Central memory CD8-positive, alpha-beta T cell (primary cell): ENCODE data around the gene IL23R.

Experiments used
- ATAC-seq: fragments of 150-1000 bp; cut with Tn5 transposase; replicated peaks from 2 replicates; pipeline ENCODE4 v1.10.0; 2022; ENCODE audit warnings: mild to moderate bottlenecking, moderate FRiP score, moderate number of reproducible peaks; ENCODE audit not compliant: poor library complexity, severe bottlenecking; ENCODE audit errors: extremely low read depth
- DNase-seq, 2 donors: peaks; one replicate each; pipeline ENCODE4 v3.0.0; 2021; ENCODE audit warnings: low spot score in 2 of 2
- H3K27ac Mint-ChIP-seq: one replicate; pipeline ENCODE4 v1.8.0; 2022; ENCODE audit warnings: low read depth, mild to moderate bottlenecking, moderate library complexity, mixed read lengths
- H3K27me3 Mint-ChIP-seq: one replicate; pipeline ENCODE4 v1.8.0; 2022; ENCODE audit warnings: mixed read lengths
- H3K36me3 Mint-ChIP-seq: one replicate; pipeline ENCODE4 v1.8.0; 2022; ENCODE audit warnings: mild to moderate bottlenecking, moderate library complexity, mixed read lengths; ENCODE audit not compliant: insufficient read depth
- H3K4me1 Mint-ChIP-seq: one replicate; pipeline ENCODE4 v1.8.0; 2022; ENCODE audit warnings: mixed read lengths
- H3K4me3 Mint-ChIP-seq: one replicate; pipeline ENCODE4 v1.8.0; 2022; ENCODE audit warnings: mild to moderate bottlenecking, moderate library complexity, mixed read lengths
- H3K9me3 Mint-ChIP-seq: one replicate; pipeline ENCODE4 v1.8.0; 2022; ENCODE audit warnings: mixed read lengths

The IL23R gene

DNA sequence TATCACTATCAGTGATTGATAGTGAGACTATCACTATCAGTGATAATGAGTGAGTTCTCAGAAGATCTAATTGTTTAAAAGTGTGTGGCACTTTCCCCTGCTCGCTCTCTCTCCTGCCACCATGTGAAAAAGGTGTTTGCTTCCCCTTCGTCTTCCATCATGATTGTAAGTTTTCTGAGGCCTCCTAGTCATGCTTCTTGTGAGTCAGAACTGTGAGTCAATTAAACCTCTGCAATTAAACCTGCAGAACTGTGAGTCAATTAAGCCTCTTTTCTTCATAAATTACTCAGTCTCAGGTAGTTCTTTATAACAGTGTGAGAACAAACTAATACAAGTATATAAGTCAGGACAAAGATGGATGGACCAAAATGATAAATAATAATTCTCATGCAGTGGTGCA is 7.0 kb upstream of the IL23R start:
- H3K27ac Mint-ChIP-seq = no peak overlapping the region
- no peak for DNase-seq
- H3K36me3 Mint-ChIP-seq = peaks cover 2% of the 10 kb centered on the region
- peaks cover 5% of the 10 kb centered on the region for H3K4me1 Mint-ChIP-seq
- no peak overlapping the region for H3K4me3 Mint-ChIP-seq
- H3K27me3 Mint-ChIP-seq = peaks cover 34% of the 10 kb centered on the region
- ATAC-seq = no peak
- no peaks in the 10 kb centered on the region for H3K9me3 Mint-ChIP-seq

DNA sequence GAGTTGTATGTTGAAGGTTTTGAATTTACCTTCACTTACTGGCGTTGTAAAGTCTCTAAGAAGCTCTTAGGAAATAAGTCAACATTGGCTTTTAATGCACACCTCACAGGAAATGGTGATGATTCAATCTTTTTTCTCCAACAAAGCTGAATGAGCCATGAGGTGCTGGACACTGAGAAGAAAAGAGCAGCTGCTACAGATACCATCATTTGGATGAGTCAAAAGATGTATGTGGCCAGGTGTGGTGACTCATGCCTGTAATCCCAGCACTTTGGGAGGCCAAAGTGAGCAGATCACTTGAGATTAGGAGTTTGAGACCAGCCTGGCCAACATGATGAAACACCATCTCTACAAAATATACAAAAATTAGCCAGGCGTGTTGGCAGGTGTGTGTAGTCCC is 3.3 kb upstream of the IL23R start:
- ATAC-seq = no peak
- peaks cover 3% of the 10 kb centered on the region for H3K27me3 Mint-ChIP-seq
- no peaks in the 10 kb centered on the region for H3K9me3 Mint-ChIP-seq
- H3K4me3 Mint-ChIP-seq = no peak overlapping the region
- peak overlapping the region; percentile 49 for H3K27ac Mint-ChIP-seq
- peaks cover 5% of the 10 kb centered on the region for H3K36me3 Mint-ChIP-seq
- no peak for DNase-seq
- peaks cover 5% of the 10 kb centered on the region for H3K4me1 Mint-ChIP-seq

DNA sequence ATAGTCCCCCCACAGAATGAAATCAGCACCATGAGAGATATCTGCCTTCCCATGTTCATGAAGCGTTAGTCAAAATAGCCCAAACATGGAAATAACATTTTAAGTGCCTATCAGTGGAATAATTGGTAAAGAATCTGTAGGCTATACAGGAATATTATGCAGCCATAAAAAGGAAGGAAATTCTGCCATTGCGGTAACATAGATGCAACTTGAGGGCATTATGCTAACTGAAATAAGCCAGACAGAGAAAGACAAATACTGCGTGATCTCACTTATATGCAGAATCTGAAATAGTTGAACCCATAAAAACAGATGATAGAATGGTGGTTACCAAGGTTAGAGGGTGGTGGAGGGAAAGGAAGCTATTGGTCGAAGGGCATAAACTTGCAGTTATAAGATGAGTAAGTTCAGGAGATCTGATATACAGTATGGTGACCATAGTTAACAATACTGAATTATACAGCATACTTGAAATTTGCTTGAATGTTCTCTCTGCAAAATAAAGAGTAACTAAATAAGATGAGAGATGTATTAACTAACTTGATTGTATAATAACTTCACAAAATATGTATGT is 699 bp upstream of the IL23R start:
- no peaks in the 10 kb centered on the region for H3K9me3 Mint-ChIP-seq
- no peaks in the 10 kb centered on the region for H3K27me3 Mint-ChIP-seq
- peaks cover 3% of the 10 kb centered on the region for H3K36me3 Mint-ChIP-seq
- H3K4me1 Mint-ChIP-seq = peaks cover 8% of the 10 kb centered on the region
- no peak overlapping the region for H3K27ac Mint-ChIP-seq
- H3K4me3 Mint-ChIP-seq = no peak overlapping the region
- ATAC-seq = no peak
- no peak for DNase-seq

DNA sequence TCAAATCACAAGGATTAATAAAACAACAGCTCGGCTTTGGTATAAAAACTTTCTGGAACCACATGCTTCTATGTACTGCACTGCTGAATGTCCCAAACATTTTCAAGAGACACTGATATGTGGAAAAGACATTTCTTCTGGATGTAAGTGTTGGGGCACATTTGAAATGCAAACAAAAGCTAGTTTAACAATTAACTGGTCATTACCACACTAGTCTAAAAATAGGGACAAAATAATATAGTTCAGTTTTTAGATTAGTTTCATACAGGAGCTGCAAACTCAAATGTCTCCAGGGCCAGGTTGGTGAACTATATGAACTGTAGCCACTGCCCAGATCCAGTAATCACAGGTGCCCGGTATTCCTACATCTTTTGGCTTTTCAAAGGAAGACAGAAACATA is 3.2 kb downstream of the IL23R start:
- no peak overlapping the region for H3K4me3 Mint-ChIP-seq
- no peaks in the 10 kb centered on the region for H3K27me3 Mint-ChIP-seq
- DNase-seq (no peak), ATAC-seq (no peak)
- H3K4me1 Mint-ChIP-seq = peaks cover 24% of the 10 kb centered on the region
- peaks cover 3% of the 10 kb centered on the region for H3K36me3 Mint-ChIP-seq
- no peaks in the 10 kb centered on the region for H3K9me3 Mint-ChIP-seq
- H3K27ac Mint-ChIP-seq = no peak overlapping the region

DNA sequence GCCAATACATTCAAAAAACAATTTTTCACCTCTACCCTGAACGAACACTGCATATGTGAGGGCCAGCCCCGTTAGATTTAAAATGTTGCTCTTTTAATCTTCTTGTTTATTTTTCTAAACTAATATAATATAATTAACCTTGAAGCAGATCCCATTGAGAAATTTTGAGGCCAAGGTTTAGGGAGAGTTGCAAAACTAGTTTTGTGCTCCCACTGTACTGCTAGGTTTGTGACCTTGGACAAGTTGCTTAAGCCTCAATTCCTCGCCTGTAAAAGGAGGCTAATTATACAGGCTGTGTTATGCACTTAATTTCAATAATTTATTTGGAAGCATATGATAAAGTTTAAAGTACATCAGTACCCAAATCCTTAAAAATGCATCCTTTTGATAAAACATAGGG is 3.7 kb downstream of the IL23R start:
- Mint-ChIP-seq H3K27ac (no peak overlapping the region), H3K9me3 (no peaks in the 10 kb centered on the region), H3K27me3 (no peaks in the 10 kb centered on the region), H3K36me3 (peaks cover 3% of the 10 kb centered on the region), H3K4me3 (no peak overlapping the region), H3K4me1 (peaks cover 26% of the 10 kb centered on the region)
- ATAC-seq = no peak
- DNase-seq = no peak

DNA sequence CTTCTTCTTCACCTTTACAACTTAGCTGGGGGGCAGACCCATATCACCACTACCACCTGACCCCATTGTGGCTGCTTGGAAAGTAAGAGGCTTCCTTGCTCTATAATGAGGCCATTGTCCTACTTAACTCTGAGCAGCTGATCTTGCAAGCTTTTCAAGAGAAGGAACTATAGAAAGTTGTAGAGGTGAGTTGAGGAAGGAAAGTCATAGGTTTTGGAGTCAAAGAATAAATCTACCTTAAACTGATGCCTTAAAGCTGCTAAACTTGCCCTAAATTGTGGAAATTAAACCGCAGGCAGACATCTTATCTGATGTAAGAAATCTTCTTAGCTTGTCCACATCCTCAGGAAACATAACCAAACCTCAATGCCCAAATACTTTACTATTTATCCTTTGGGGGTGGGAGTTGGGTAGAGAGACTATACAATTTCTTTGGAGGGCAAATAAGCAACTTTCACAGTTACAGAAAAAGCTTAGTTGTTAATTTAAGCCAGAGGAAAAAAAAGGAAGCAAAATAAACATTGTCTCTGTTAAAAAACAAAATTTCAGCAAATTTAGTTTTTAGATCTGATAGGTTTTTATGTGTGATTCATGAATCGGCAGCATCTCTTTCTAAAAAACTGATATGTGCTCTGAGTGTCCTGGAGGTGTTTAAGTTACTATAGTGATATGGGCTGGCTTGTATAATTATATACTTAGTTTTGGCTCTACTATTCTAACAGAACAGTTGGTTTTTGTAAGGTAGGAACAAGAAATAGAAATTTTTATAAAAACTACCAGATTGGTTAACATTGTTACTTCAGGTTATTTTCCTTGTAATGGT is 4.7 kb downstream of the IL23R start:
- peak overlapping the region; percentile 61 for H3K4me3 Mint-ChIP-seq
- peaks cover 30% of the 10 kb centered on the region for H3K4me1 Mint-ChIP-seq
- ATAC-seq (peak; percentile 75), DNase-seq (no peak)
- H3K27me3 Mint-ChIP-seq = no peaks in the 10 kb centered on the region
- no peaks in the 10 kb centered on the region for H3K9me3 Mint-ChIP-seq
- H3K27ac Mint-ChIP-seq = peak overlapping the region; percentile 35
- H3K36me3 Mint-ChIP-seq = peaks cover 2% of the 10 kb centered on the region

DNA sequence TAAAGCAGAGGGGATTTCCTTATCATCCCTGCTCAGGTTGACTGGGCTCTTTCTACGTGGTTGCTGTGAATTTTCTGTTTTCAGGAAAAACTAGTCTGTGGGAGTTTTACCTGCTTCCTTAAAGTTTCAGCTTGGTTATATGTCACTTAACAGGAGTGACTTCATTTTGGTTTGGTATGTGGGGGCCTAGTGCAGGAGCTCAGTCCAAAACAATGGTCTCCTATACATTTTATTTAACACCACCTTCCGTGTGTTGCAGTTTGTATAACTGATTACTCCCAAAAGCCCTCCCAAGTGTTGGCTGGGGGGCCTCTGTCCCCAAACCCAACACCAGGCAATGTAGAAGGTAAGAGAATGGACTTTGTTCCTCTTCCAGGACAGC is 5.3 kb downstream of the IL23R start:
- H3K4me1 Mint-ChIP-seq = peaks cover 30% of the 10 kb centered on the region
- peak overlapping the region; percentile 61 for H3K4me3 Mint-ChIP-seq
- H3K27ac Mint-ChIP-seq = peak overlapping the region; percentile 73
- DNase-seq (no peak), ATAC-seq (no peak)
- H3K27me3 Mint-ChIP-seq = no peaks in the 10 kb centered on the region
- H3K9me3 Mint-ChIP-seq = no peaks in the 10 kb centered on the region
- peaks cover 2% of the 10 kb centered on the region for H3K36me3 Mint-ChIP-seq

DNA sequence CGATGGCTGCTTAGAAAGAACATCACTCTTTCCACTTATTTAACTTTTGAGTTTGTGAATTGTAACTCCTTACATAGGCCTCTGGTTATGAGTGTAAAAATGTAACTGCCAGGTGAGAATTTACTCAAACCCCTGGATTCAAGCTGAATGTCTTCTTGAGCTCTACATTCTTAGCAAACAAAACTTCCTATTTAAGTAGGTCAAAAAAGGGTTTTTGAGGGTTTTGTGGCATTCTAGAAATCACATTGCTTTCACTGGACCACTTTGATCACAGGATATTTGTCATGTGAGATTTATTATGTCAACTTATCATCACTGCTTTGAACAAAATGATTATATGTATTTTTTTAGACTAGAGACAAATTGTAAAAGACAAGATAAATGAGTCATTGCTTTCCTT is 5.7 kb downstream of the IL23R start:
- Mint-ChIP-seq H3K4me1 (peaks cover 30% of the 10 kb centered on the region), H3K4me3 (peak overlapping the region; percentile 61), H3K36me3 (peaks cover 2% of the 10 kb centered on the region), H3K27ac (peak overlapping the region; percentile 73), H3K9me3 (no peaks in the 10 kb centered on the region), H3K27me3 (no peaks in the 10 kb centered on the region)
- ATAC-seq (peak; percentile 42), DNase-seq (no peak)

DNA sequence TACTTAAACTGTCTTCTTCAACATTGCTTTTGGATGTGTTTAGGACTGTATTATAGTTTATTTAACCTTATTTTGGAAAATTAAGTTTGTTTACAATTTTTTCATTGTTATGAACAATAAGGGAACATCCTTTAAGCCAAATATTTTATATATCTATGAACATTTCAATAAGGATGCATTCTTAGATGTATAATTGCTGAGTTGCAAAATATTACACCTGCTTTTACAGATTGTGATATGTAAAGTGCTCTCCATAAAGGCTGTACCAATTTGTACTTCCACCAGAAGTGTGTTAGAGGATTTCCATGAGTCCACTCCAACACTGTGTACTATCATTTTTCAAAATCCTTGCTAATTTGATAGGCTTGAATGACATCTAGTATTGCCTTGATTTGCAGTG is 7.7 kb downstream of the IL23R start:
- H3K4me3 Mint-ChIP-seq = no peak overlapping the region
- H3K27ac Mint-ChIP-seq = no peak overlapping the region
- no peaks in the 10 kb centered on the region for H3K36me3 Mint-ChIP-seq
- ATAC-seq (no peak), DNase-seq (no peak)
- peaks cover 30% of the 10 kb centered on the region for H3K4me1 Mint-ChIP-seq
- no peaks in the 10 kb centered on the region for H3K27me3 Mint-ChIP-seq
- H3K9me3 Mint-ChIP-seq = no peaks in the 10 kb centered on the region

DNA sequence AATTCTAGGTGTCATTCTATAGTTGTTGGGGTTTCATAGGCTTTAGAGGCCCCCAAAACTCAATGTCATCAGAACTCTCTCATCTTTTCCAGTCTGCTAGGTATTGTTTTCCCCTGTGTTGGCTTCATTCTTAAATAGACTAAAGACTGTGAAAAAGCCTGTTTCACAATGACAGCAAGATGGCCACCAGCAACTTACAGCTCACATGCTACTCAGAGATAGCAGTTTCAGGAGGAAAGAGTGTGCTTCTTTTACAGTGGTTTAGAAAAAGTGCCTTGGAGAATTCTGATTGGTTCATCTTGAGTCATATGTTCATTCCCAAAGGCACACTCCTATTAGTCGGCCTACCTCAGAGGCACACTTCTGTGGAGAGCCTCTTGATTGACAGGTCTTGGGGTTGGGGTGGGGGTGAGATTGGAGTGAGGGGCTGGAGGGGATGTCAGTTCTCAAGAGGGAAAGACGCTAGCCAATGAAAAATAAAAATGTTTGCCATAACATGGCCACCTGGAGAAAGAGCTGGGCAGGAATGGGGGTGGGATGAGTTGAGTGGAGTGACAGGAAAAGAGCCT is 8.5 kb downstream of the IL23R start:
- H3K9me3 Mint-ChIP-seq = no peaks in the 10 kb centered on the region
- no peak for DNase-seq
- no peak for ATAC-seq
- H3K4me1 Mint-ChIP-seq = peaks cover 30% of the 10 kb centered on the region
- H3K36me3 Mint-ChIP-seq = no peaks in the 10 kb centered on the region
- H3K4me3 Mint-ChIP-seq = no peak overlapping the region
- no peaks in the 10 kb centered on the region for H3K27me3 Mint-ChIP-seq
- no peak overlapping the region for H3K27ac Mint-ChIP-seq

DNA sequence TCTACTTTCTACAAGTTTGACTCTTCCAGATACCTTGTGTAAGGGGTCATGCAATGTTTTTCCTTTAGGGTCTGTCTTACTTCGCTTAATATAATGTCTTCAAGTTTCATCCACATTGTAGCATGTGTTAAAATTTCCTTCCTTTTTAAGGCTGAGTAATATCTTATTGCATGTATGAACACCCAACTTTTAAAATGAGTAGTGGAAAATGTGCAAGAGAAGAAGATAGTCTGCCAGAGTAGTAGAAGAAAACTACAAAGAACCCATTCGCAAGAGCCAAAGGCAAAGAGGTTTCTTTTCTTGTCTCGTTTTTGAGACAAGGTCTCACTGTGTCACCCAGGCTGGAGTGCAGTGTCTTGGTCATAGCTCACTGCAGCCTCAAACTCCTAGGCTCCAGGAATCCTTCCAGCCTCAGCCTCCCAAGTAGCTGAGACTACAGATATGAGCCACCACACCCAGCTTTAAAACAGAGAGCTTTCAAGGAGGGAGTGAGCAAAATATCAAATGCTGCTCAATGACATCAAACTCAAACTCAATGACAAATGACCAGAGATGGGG is 9.4 kb downstream of the IL23R start:
- Mint-ChIP-seq H3K27ac (no peak overlapping the region), H3K4me3 (no peak overlapping the region), H3K9me3 (no peaks in the 10 kb centered on the region), H3K4me1 (peaks cover 26% of the 10 kb centered on the region), H3K27me3 (no peaks in the 10 kb centered on the region), H3K36me3 (no peaks in the 10 kb centered on the region)
- DNase-seq (no peak), ATAC-seq (no peak)

DNA sequence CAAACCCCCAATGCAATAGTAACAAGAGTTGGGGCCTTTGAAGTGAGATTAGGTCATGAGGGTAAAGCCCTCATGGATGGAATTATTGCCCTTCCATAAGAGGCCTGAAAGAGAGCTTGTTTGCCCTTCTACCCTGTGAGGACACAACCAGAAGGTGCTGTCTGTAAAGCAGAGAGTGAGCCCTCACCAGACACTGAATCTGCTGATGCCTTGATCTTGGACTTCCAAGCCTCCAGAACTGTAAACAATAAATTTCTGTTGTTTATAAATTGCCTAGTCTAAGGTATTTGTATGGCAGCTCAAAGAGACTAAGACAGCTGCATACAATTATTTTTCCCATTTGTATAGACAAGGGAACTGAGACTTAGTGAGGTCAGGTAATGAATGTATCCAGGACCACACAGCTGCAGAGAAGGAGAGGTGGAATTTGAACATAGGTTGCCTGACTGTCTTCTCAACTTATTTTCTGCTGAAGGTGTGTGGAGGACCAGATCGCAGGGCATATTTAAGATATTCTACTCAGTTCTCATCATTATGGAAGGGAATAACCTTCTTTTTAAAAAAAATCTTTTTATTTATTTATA is 18.7 kb downstream of the IL23R start:
- no peaks in the 10 kb centered on the region for H3K36me3 Mint-ChIP-seq
- ATAC-seq (no peak), DNase-seq (no peak)
- no peaks in the 10 kb centered on the region for H3K9me3 Mint-ChIP-seq
- H3K4me3 Mint-ChIP-seq = no peak overlapping the region
- H3K4me1 Mint-ChIP-seq = no peaks in the 10 kb centered on the region
- no peak overlapping the region for H3K27ac Mint-ChIP-seq
- no peaks in the 10 kb centered on the region for H3K27me3 Mint-ChIP-seq
